Lower leg skin (tissue), 3 donors: Measurements from ENCODE around the gene RRP36.

Experiments used
- POLR2A ChIP-seq, 2 donors: fragments of 450-650 bp; IDR thresholded peaks; one replicate each; pipeline ENCODE4 v1.6.1; 2016 to 2017; ENCODE audit warnings: antibody characterized with exemption in 2 of 2, mild to moderate bottlenecking in 1 of 2, moderate library complexity in 1 of 2
- TF ChIP-seq, protein P1 (sequence below), 3 donors: fragments of 450-650 bp; IDR thresholded peaks; one replicate each; pipeline ENCODE4 v1.5.1; 2016; ENCODE audit warnings: antibody characterized with exemption in 3 of 3, mild to moderate bottlenecking in 3 of 3, moderate library complexity in 2 of 3

- TF ChIP-seq, protein P1, sequence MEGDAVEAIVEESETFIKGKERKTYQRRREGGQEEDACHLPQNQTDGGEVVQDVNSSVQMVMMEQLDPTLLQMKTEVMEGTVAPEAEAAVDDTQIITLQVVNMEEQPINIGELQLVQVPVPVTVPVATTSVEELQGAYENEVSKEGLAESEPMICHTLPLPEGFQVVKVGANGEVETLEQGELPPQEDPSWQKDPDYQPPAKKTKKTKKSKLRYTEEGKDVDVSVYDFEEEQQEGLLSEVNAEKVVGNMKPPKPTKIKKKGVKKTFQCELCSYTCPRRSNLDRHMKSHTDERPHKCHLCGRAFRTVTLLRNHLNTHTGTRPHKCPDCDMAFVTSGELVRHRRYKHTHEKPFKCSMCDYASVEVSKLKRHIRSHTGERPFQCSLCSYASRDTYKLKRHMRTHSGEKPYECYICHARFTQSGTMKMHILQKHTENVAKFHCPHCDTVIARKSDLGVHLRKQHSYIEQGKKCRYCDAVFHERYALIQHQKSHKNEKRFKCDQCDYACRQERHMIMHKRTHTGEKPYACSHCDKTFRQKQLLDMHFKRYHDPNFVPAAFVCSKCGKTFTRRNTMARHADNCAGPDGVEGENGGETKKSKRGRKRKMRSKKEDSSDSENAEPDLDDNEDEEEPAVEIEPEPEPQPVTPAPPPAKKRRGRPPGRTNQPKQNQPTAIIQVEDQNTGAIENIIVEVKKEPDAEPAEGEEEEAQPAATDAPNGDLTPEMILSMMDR (IDR thresholded peaks at IDR 0.05), result no peak
- TF ChIP-seq POLR2A (IDR thresholded peaks at IDR 0.05), result no peak
Measured at GRCh38 chr6:43012364-43012763, 9.1 kb upstream of the RRP36 start.
